ENCODE results near the gene LRRC30.

LRRC30 gene

DNA sequence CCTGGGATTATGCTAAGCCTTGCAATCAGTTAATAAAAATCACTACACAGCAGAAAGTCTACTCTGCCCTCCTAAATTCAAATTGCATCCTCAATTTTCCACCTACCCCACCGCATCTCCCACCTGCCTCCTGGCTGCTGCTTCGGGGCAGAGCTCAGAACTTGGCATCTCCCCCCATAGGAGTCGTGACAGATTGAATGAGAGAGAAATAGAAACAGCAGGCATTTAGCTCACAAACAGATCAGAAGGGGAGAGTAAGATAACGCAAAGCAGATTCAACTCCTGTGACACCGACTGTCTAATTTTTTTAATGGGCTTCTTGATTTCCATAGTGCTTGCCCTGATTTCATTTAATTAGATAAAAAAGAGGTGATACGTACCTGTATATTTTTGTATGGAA lies 24.7 kb upstream of the LRRC30 start:
- Histone ChIP-seq H3K36me3 (ENCODE audit: control insufficient read depth in 1 of 2, insufficient read depth in 2 of 2, low read length in 2 of 2) (no peaks in the 10 kb centered on the region), H3K4me1 (ENCODE audit: control insufficient read depth in 1 of 2, insufficient read depth in 2 of 2, low read length in 2 of 2) (peaks cover 0 to 8% of the 10 kb centered on the region in 2 donors), H3K27ac (ENCODE audit: low read length) (no peak overlapping the region), H3K4me3 (ENCODE audit: low read depth in 1 of 2, low read length in 2 of 2) (no peak overlapping the region), H3K9me3 (ENCODE audit: control insufficient read depth in 1 of 2, low read length in 2 of 2) (no peaks in the 10 kb centered on the region), H3K27me3 (ENCODE audit: low read depth, low read length) (no peaks in the 10 kb centered on the region)

GRCh38 chr18:7207366-7207915 lies 23.4 kb upstream of the LRRC30 start:
- Histone ChIP-seq H3K27ac (ENCODE audit: low read length) (no peak overlapping the region), H3K4me1 (ENCODE audit: control insufficient read depth in 1 of 2, insufficient read depth in 2 of 2, low read length in 2 of 2) (peaks cover 0 to 8% of the 10 kb centered on the region in 2 donors), H3K4me3 (ENCODE audit: low read depth in 1 of 2, low read length in 2 of 2) (no peak overlapping the region), H3K36me3 (ENCODE audit: control insufficient read depth in 1 of 2, insufficient read depth in 2 of 2, low read length in 2 of 2) (no peaks in the 10 kb centered on the region), H3K9me3 (ENCODE audit: control insufficient read depth in 1 of 2, low read length in 2 of 2) (no peaks in the 10 kb centered on the region), H3K27me3 (ENCODE audit: low read depth, low read length) (no peaks in the 10 kb centered on the region)

GRCh38 chr18:7221424-7222155 lies 9.3 kb upstream of the LRRC30 start:
- Histone ChIP-seq H3K4me1 (ENCODE audit: control insufficient read depth in 1 of 2, insufficient read depth in 2 of 2, low read length in 2 of 2) (no peaks in the 10 kb centered on the region), H3K9me3 (ENCODE audit: control insufficient read depth in 1 of 2, low read length in 2 of 2) (no peaks in the 10 kb centered on the region), H3K27me3 (ENCODE audit: low read depth, low read length) (no peaks in the 10 kb centered on the region), H3K4me3 (ENCODE audit: low read depth in 1 of 2, low read length in 2 of 2) (no peak overlapping the region), H3K36me3 (ENCODE audit: control insufficient read depth in 1 of 2, insufficient read depth in 2 of 2, low read length in 2 of 2) (no peaks in the 10 kb centered on the region), H3K27ac (ENCODE audit: low read length) (no peak overlapping the region)

DNA sequence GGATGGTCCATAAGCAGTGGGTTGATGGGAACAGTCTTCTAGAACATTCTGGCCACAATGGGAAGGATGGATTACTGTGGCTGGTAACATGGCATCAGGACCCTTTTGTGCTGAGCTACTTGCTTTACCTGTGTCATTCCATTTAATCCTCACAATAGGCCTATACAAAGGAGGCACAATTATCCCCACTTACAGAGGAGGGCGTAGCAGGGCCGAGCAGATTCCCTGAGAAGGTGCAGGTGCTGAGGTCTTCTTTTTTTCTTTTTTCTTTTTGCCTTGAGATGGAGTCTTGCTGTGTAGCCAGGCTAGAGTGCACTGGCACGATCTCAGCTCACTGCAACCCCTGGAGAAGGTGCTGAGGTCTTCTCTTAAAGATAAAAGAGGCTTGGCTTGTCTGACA lies 6.7 kb upstream of the LRRC30 start:
- Histone ChIP-seq H3K27me3 (ENCODE audit: low read depth, low read length) (no peaks in the 10 kb centered on the region), H3K36me3 (ENCODE audit: control insufficient read depth in 1 of 2, insufficient read depth in 2 of 2, low read length in 2 of 2) (no peaks in the 10 kb centered on the region), H3K27ac (ENCODE audit: low read length) (no peak overlapping the region), H3K9me3 (ENCODE audit: control insufficient read depth in 1 of 2, low read length in 2 of 2) (no peaks in the 10 kb centered on the region), H3K4me1 (ENCODE audit: control insufficient read depth in 1 of 2, insufficient read depth in 2 of 2, low read length in 2 of 2) (no peaks in the 10 kb centered on the region), H3K4me3 (ENCODE audit: low read depth in 1 of 2, low read length in 2 of 2) (no peak overlapping the region)

DNA sequence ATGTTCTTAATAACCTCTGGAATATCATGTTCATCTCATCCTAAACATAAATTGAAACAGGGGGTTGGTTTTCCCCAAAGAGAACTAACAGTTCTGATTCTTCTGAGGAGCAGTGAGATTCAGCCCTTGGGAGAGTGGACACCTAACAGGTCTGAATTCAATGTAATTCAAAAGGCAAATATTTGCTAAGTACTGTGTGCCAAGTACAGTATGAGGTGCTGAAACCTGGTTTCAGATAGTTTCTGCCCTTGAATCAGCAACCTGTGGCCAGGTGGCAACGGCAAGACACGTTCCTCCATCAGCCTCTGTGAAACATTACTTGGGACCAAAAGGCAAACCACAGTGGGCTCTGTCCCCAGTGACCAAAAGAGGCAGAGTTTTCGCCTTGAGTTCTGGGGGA lies 1.3 kb downstream of the LRRC30 start:
- Histone ChIP-seq H3K27me3 (ENCODE audit: low read depth, low read length) (no peaks in the 10 kb centered on the region), H3K27ac (ENCODE audit: low read length) (no peak overlapping the region), H3K4me1 (ENCODE audit: control insufficient read depth in 1 of 2, insufficient read depth in 2 of 2, low read length in 2 of 2) (no peaks in the 10 kb centered on the region), H3K4me3 (ENCODE audit: low read depth in 1 of 2, low read length in 2 of 2) (no peak overlapping the region), H3K36me3 (ENCODE audit: control insufficient read depth in 1 of 2, insufficient read depth in 2 of 2, low read length in 2 of 2) (no peaks in the 10 kb centered on the region), H3K9me3 (ENCODE audit: control insufficient read depth in 1 of 2, low read length in 2 of 2) (no peaks in the 10 kb centered on the region)

- Histone ChIP-seq H3K27me3 (ENCODE audit: low read depth, low read length) (no peaks in the 10 kb centered on the region), H3K36me3 (ENCODE audit: control insufficient read depth in 1 of 2, insufficient read depth in 2 of 2, low read length in 2 of 2) (no peaks in the 10 kb centered on the region), H3K9me3 (ENCODE audit: control insufficient read depth in 1 of 2, low read length in 2 of 2) (no peaks in the 10 kb centered on the region), H3K27ac (ENCODE audit: low read length) (no peak overlapping the region), H3K4me3 (ENCODE audit: low read depth in 1 of 2, low read length in 2 of 2) (no peak overlapping the region), H3K4me1 (ENCODE audit: control insufficient read depth in 1 of 2, insufficient read depth in 2 of 2, low read length in 2 of 2) (no peaks in the 10 kb centered on the region)
Observed at GRCh38 chr18:7233134-7233810, 2.4 kb downstream of the LRRC30 start.

DNA sequence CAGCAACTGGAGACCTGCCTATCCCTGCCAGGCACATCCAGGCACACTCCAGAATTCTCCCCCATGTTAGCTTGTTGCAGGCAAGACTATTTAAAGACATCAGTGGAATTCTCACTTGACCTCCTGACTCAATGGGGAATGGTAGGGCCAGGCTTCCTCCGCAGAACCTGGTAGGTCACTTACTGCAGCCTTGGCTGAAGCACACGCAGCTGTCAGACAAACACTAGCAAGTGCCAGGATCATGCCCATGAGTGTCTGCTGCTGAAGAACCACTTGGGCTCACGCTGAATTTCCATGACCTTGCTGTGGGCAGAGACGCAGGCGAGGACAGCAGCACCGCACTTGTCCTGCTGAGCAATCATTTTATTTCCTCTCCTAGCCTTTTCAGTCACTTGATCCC lies 3.2 kb downstream of the LRRC30 start:
- Histone ChIP-seq H3K4me3 (ENCODE audit: low read depth in 1 of 2, low read length in 2 of 2) (no peak overlapping the region), H3K27me3 (ENCODE audit: low read depth, low read length) (no peaks in the 10 kb centered on the region), H3K9me3 (ENCODE audit: control insufficient read depth in 1 of 2, low read length in 2 of 2) (no peaks in the 10 kb centered on the region), H3K4me1 (ENCODE audit: control insufficient read depth in 1 of 2, insufficient read depth in 2 of 2, low read length in 2 of 2) (no peaks in the 10 kb centered on the region), H3K36me3 (ENCODE audit: control insufficient read depth in 1 of 2, insufficient read depth in 2 of 2, low read length in 2 of 2) (no peaks in the 10 kb centered on the region), H3K27ac (ENCODE audit: low read length) (no peak overlapping the region)

GRCh38 chr18:7234956-7235355 lies 4.1 kb downstream of the LRRC30 start:
- no peaks in the 10 kb centered on the region for H3K36me3 ChIP-seq (ENCODE audit: control insufficient read depth in 1 of 2, insufficient read depth in 2 of 2, low read length in 2 of 2)
- H3K27me3 ChIP-seq (ENCODE audit: low read depth, low read length), result no peaks in the 10 kb centered on the region
- no peak overlapping the region for H3K4me3 ChIP-seq (ENCODE audit: low read depth in 1 of 2, low read length in 2 of 2)
- no peaks in the 10 kb centered on the region for H3K9me3 ChIP-seq (ENCODE audit: control insufficient read depth in 1 of 2, low read length in 2 of 2)
- H3K4me1 ChIP-seq (ENCODE audit: control insufficient read depth in 1 of 2, insufficient read depth in 2 of 2, low read length in 2 of 2), result no peaks in the 10 kb centered on the region
- no peak overlapping the region for H3K27ac ChIP-seq (ENCODE audit: low read length)

GRCh38 chr18:7236072-7236471 lies 5.2 kb downstream of the LRRC30 start:
- H3K4me3 ChIP-seq (ENCODE audit: low read depth in 1 of 2, low read length in 2 of 2), result no peak overlapping the region
- no peaks in the 10 kb centered on the region for H3K9me3 ChIP-seq (ENCODE audit: control insufficient read depth in 1 of 2, low read length in 2 of 2)
- H3K4me1 ChIP-seq (ENCODE audit: control insufficient read depth in 1 of 2, insufficient read depth in 2 of 2, low read length in 2 of 2), result no peaks in the 10 kb centered on the region
- H3K36me3 ChIP-seq (ENCODE audit: control insufficient read depth in 1 of 2, insufficient read depth in 2 of 2, low read length in 2 of 2), result no peaks in the 10 kb centered on the region
- no peak overlapping the region for H3K27ac ChIP-seq (ENCODE audit: low read length)
- no peaks in the 10 kb centered on the region for H3K27me3 ChIP-seq (ENCODE audit: low read depth, low read length)

DNA sequence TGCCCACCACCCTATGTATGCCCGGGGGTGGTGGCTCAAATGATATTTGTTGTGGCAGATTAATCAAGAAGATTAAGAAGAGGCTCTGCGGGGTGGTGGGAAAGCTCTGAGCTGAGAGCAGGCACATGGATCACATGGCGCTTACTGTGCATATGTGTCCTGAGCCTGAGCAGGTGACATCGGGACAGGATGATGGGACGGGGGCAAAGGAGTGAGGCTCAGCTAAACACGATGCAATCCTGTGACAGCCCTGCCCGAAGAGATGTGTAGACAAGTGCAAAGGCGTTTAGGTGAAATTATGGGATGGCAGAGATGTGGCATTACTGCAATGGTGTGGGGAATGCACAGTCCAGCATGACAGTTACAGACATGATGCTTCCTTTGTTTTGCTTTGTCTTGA lies 6.0 kb downstream of the LRRC30 start:
- no peaks in the 10 kb centered on the region for H3K4me1 ChIP-seq (ENCODE audit: control insufficient read depth in 1 of 2, insufficient read depth in 2 of 2, low read length in 2 of 2)
- no peaks in the 10 kb centered on the region for H3K9me3 ChIP-seq (ENCODE audit: control insufficient read depth in 1 of 2, low read length in 2 of 2)
- H3K27me3 ChIP-seq (ENCODE audit: low read depth, low read length), result no peaks in the 10 kb centered on the region
- H3K4me3 ChIP-seq (ENCODE audit: low read depth in 1 of 2, low read length in 2 of 2), result no peak overlapping the region
- no peak overlapping the region for H3K27ac ChIP-seq (ENCODE audit: low read length)
- no peaks in the 10 kb centered on the region for H3K36me3 ChIP-seq (ENCODE audit: control insufficient read depth in 1 of 2, insufficient read depth in 2 of 2, low read length in 2 of 2)

DNA sequence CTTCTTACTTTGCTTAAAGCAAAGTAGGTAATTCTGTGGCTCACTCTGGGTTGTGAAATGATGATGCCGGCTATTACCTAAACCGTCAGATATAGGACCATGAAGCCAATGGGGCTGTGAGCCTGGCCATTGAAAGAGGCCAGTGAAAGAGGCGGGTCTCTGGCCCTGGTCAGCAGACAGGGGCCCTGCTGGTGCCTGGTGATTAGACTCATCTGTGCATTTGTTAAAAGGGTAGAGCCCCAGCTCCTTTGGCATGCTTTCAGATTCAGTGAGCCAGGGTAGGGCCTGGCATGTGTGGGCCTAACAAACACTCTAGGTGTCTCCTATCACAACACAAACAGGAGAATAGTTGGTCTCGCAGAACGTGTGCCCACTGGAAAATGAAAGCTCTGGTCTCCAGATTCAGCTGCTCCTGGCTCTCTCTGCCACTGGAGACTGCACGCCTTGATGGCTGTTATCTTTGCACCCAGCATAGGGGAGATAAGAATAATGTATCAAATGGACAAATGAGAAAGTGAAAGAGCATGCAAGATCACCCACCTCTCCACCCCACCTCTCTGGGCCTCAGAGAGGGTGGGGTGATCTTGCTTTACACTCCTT lies 6.9 kb downstream of the LRRC30 start:
- Histone ChIP-seq H3K4me1 (ENCODE audit: control insufficient read depth in 1 of 2, insufficient read depth in 2 of 2, low read length in 2 of 2) (no peaks in the 10 kb centered on the region), H3K9me3 (ENCODE audit: control insufficient read depth in 1 of 2, low read length in 2 of 2) (no peaks in the 10 kb centered on the region), H3K4me3 (ENCODE audit: low read depth in 1 of 2, low read length in 2 of 2) (no peak overlapping the region), H3K27ac (ENCODE audit: low read length) (no peak overlapping the region), H3K36me3 (ENCODE audit: control insufficient read depth in 1 of 2, insufficient read depth in 2 of 2, low read length in 2 of 2) (no peaks in the 10 kb centered on the region), H3K27me3 (ENCODE audit: low read depth, low read length) (no peaks in the 10 kb centered on the region)
